Measurements from ENCODE around the gene MTHFD2. TPM values are rescaled to one million over a fixed set of nuclear protein-coding genes. Genes with fewer than 3 reads are reported as not detected.

MTHFD2 gene
- total RNA-seq, 4 donors from 2014 or later: 19.1 to 55.4 (median 39.0) TPM

DNA sequence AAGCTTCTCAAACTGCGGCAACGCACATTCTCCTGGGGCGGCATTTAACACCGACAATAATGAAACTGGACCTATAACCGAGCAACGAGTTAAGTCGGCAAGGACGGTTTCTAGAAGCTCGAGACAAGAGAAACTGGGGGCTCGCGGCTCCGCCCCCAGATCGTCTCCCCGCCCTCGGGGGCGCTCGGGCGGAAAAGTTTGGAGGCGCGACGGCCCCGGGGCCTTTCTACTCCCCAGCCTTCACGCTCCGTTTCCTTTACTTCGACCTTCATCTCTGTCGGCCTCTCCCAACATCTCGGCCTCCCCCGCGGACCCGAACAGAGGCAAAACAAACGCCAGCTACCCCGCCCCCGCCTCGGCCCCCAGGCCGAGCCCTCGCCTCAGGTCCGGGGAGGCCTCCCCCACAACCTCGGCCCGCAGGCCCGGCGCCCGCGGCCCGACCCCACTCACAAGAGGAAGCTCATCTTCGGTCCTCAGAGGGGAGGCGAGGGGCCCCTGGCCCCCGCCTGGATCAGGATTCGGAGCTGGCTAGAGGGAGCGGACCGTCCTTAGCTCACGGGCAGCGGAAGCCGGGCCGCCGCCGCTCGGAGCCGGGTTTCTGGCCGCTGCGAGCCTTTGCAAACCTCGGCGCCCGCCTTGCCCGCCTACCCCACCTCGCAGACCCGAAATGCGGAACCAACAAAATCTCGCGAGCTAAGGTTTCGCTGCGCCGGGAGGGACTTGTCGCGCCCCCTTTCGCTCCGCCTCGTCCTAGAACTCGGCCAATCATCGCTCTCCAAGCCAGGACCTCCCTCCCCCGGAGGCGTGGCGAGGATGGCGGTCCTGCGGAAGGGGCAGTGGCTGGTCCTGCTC is 20.0 kb upstream of the MTHFD2 start, which contains the start of gene MOB1A:
MOB1A (minus strand) TSS at position 669 of the 852 bp plus-strand sequence; CDS start at position 464, 205 bp downstream.
- TF ChIP-seq CTCF (IDR thresholded peaks at IDR 0.05) (peak in 1 of 6 experiments; percentile 41), POLR2A (IDR thresholded peaks at IDR 0.05) (peak in 3 of 4 donors; percentile 73 to 96 (median 91))
- Histone ChIP-seq H3K36me3 (no peaks in the 10 kb centered on the region), H3K4me1 (peaks cover 14 to 52% (median 38%) of the 10 kb centered on the region in 3 donors), H3K27ac (peak within 1 kb of the TSS; percentile 96 to 99 (median 98)), H3K9me3 (no peaks in the 10 kb centered on the region), H3K27me3 (no peaks in the 10 kb centered on the region), H3K4me3 (peak within 1 kb of the TSS; percentile 79 to 100 (median 94))
- DNase-seq: peak; percentile 85
- intact Hi-C loops (cut with DNase I): no loop called here
- 0% methylated on average over 17 to 20 of the region's 84 CpGs for WGBS, 2 donors

GRCh38 chr2:74179063-74179865 is 19.2 kb upstream of the MTHFD2 start:
- no peaks in the 10 kb centered on the region for H3K9me3 ChIP-seq
- no peaks in the 10 kb centered on the region for H3K36me3 ChIP-seq
- no peak for DNase-seq
- no peaks in the 10 kb centered on the region for H3K27me3 ChIP-seq
- peaks cover 14 to 48% (median 34%) of the 10 kb centered on the region in 3 donors for H3K4me1 ChIP-seq
- WGBS, 2 donors: 41 to 45% methylated on average over 18 to 24 of the region's 25 CpGs
- TF ChIP-seq POLR2A (IDR thresholded peaks at IDR 0.05): no peak
- TF ChIP-seq CTCF (IDR thresholded peaks at IDR 0.05): peak in 5 of 6 experiments; percentile 16 to 46 (median 22)
- intact Hi-C loops (cut with DNase I): no loop called here
- peak overlapping the region; percentile 96 to 99 (median 98) for H3K27ac ChIP-seq
- H3K4me3 ChIP-seq: peak overlapping the region; percentile 79 to 100 (median 94)

DNA sequence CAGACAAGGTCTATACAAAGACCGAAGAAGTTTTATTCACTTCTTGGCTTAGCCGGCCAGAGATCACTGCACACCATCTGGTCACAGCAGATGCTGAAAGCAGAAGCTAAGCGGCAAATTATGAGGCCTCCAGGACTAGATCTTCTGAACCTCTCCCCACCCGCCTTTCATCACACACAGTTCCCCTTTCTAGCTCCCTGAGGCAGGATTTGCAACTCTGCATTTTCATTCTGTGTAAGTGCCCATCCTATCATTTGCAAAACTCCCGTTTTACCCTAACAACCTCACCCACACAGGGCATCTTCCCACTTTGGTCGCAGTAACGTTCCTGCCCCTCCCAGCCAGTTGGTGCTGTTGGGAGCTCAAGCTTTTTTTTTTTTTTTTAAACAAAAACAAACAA is 16.7 kb upstream of the MTHFD2 start:
- Histone ChIP-seq H3K27ac (peak overlapping the region in 1 of 4 donors; percentile 43), H3K4me3 (no peak overlapping the region), H3K36me3 (no peaks in the 10 kb centered on the region), H3K27me3 (no peaks in the 10 kb centered on the region), H3K9me3 (no peaks in the 10 kb centered on the region), H3K4me1 (peaks cover 8 to 23% (median 11%) of the 10 kb centered on the region in 3 donors)
- 42 to 47% methylated on average over 7 of the region's 7 CpGs for WGBS, 2 donors
- TF ChIP-seq POLR2A (IDR thresholded peaks at IDR 0.05): no peak
- no peak for TF ChIP-seq CTCF (IDR thresholded peaks at IDR 0.05)
- intact Hi-C loops (cut with DNase I): no loop called here
- DNase-seq: no peak

DNA sequence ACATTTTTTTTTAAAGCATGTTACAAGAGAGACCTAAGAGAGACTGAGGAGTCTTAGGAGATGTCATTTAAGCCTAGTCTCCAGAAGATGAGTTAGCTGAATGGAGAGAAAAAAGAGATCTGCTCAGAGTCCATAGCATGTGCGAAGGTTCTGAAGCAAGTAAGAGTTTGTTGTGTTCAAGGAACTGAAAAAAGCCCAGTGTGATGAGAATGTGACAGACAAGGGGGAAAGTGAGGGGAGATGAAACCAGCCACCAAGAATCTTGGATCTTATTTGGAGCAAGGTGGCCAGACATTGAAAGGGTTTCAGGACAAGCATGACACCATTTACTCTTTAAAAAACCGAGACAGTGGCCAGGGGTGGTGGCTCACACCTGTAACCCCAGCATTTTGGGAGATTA is 14.5 kb upstream of the MTHFD2 start:
- WGBS, 2 donors: 82 to 83% methylated on average over 2 of the region's 2 CpGs
- no peak overlapping the region for H3K27ac ChIP-seq
- no peak overlapping the region for H3K4me3 ChIP-seq
- no peaks in the 10 kb centered on the region for H3K9me3 ChIP-seq
- TF ChIP-seq POLR2A (IDR thresholded peaks at IDR 0.05) (no peak), CTCF (IDR thresholded peaks at IDR 0.05) (no peak)
- intact Hi-C loops (cut with DNase I): no loop called here
- no peaks in the 10 kb centered on the region for H3K36me3 ChIP-seq
- H3K27me3 ChIP-seq: no peaks in the 10 kb centered on the region
- no peak for DNase-seq
- H3K4me1 ChIP-seq: peaks cover 9 to 22% (median 12%) of the 10 kb centered on the region in 3 donors
